ENCODE data around the gene PTPRJ.

DNA sequence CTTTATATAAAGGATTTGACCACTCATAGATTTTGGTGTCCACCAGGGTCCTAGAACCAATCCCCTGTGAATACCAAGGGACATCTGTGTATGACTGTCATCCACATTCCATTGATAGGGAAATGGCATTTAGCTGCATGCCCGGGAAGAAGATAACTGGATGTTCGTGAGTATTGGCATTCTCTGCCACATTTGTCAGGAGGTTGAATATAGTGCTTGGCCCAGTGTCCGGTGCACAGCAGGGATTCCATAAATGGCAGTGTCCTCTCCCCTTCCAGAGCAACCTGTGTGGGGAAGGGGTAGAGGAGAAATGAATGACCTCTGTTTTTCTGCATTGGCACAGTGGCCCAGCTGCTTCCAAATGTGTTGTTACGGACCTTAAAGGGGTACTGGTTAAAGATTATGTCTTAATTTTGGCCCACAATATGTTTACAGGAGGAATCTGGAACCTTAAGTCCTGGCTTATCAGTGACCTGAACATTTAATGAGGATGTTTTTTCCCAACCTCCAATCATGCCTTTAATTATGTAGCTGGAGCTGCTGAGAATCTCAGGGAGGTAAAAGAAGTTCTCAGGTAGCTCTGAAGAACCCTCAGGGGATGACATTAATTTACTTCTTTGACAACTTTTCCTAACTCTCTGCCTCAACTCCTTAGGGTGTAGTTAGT is 202.6 kb downstream of the PTPRJ start:
- TF ChIP-seq, protein P1, sequence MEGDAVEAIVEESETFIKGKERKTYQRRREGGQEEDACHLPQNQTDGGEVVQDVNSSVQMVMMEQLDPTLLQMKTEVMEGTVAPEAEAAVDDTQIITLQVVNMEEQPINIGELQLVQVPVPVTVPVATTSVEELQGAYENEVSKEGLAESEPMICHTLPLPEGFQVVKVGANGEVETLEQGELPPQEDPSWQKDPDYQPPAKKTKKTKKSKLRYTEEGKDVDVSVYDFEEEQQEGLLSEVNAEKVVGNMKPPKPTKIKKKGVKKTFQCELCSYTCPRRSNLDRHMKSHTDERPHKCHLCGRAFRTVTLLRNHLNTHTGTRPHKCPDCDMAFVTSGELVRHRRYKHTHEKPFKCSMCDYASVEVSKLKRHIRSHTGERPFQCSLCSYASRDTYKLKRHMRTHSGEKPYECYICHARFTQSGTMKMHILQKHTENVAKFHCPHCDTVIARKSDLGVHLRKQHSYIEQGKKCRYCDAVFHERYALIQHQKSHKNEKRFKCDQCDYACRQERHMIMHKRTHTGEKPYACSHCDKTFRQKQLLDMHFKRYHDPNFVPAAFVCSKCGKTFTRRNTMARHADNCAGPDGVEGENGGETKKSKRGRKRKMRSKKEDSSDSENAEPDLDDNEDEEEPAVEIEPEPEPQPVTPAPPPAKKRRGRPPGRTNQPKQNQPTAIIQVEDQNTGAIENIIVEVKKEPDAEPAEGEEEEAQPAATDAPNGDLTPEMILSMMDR (IDR thresholded peaks at IDR 0.05; ENCODE audit: insufficient read depth, low read depth, low read length) = no peak
- no peak for TF ChIP-seq EZH2 (IDR thresholded peaks at IDR 0.05; ENCODE audit: insufficient read depth, low read length)

Data from astrocyte (in vitro differentiated cells and primary cell).